Thyroid gland (tissue), 4 donors: ENCODE measurements around the gene NDUFS7. TPM values are rescaled to one million over a fixed set of nuclear protein-coding genes. Genes with fewer than 3 reads are reported as not detected.

Experiments
- DNase-seq, 2 donors: peaks; one replicate each; pipeline ENCODE4 v3.0.0-alpha.2; 2019
- H3K27ac ChIP-seq, 3 donors: fragments of 200-600 bp; sonication (generic); 1 replicate in 2 of 3; 2 replicates in 1 of 3; pipeline ENCODE4 v1.5.1; 2016 to 2019; ENCODE audit warnings: mild to moderate bottlenecking in 1 of 3, moderate library complexity in 1 of 3
- H3K27me3 ChIP-seq: fragments of 200-600 bp; sonication (generic); one replicate; pipeline ENCODE4 v1.5.1; 2019
- H3K36me3 ChIP-seq, 2 donors: fragments of 200-600 bp; sonication (generic); one replicate each; pipeline ENCODE4 v1.5.1; 2016 to 2019
- H3K4me1 ChIP-seq, 2 donors: fragments of 200-600 bp; sonication (generic); one replicate each; pipeline ENCODE4 v1.5.1; 2017 to 2019
- H3K4me3 ChIP-seq, 3 donors: fragments of 200-600 bp; sonication (generic); replicated peaks in 1 of 3; 1 replicate in 2 of 3; 2 replicates in 1 of 3; pipeline ENCODE4 v1.5.1; 2016; ENCODE audit warnings: mild to moderate bottlenecking in 1 of 3
- H3K9me3 ChIP-seq: fragments of 200-600 bp; sonication (generic); one replicate; pipeline ENCODE4 v1.5.1; 2017
- POLR2A ChIP-seq, 2 donors: fragments of 450-650 bp; IDR thresholded peaks; one replicate each; pipeline ENCODE4 v1.6.1; 2017; ENCODE audit warnings: antibody characterized with exemption in 2 of 2, mild to moderate bottlenecking in 2 of 2, moderate library complexity in 1 of 2
- WGBS, 2 donors: methylation state at CpG; one replicate each; pipeline ENCODE4 v1.1.5; 2017; 5-methylcytosine and 5-hydroxymethylcytosine counted together
- intact Hi-C: fragments of 100-400 bp; cut with DNase I; formaldehyde crosslinking; loops from one replicate; pipeline ENCODE4 v1.15.1; 2023
- total RNA-seq, 4 donors: library from RNA; depleted of rRNA; stranded (reverse); fragments of >200 nt; gene quantifications; one replicate each; pipeline ENCODE4 v1.2.3, GENCODE V29; 2016
- TF ChIP-seq, protein P1 (sequence below), 6 experiments: fragments of 200-600 bp in 3 of 6; fragments of 450-650 bp in 3 of 6; sonication (generic) in 3 of 6; IDR thresholded peaks; one replicate each; pipeline ENCODE4 v1.5.1; 2016 to 2019; ENCODE audit warnings: antibody characterized with exemption in 6 of 6, mild to moderate bottlenecking in 2 of 6, inconsistent platforms in 1 of 6, moderate library complexity in 1 of 6

The NDUFS7 gene
- total RNA-seq, 4 donors from 2014 or later = 75.2 to 185 (median 108) TPM

DNA sequence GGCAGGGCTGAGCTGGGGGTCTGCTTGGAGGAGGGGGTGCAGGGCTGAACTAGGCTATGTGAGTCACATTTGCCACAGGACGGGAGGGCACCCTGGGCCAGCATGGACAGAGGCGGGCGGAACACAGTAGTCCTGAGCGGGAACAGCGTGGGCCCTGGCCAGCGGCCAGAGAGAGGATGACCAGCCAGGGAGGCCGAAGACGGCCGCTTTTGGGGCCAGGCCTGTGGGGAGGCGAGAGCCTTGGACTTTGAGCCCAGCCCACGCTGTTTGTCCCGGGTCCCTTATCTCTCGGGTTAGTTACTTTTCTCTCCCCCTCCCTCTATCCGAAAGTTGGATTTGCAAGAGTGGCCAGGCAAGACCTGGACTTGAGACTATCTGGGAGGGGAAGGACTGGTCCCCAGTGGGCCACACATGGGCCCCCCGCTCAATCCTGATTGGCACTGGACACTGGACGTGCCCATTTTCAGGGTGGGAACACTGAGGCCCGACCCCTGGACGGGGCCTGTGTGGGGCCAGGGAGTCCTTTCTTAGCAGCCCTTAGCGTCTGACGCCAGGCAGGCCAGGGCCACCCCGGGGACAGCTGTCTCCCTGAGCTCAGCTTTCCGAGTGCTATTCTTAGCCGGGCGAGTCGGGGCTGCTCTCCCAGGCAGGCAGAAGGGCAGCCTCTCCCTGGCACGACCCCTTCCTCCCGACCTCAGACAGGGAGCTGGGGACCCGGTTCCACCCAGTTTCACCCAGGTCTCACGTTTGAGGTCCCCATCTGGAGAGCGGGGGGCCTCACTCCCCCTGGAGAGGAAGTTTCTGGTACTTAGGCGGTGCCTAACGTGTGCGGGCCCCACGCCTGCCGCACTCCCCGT lies 16.8 kb downstream of the NDUFS7 start:
- TF ChIP-seq, protein P1, sequence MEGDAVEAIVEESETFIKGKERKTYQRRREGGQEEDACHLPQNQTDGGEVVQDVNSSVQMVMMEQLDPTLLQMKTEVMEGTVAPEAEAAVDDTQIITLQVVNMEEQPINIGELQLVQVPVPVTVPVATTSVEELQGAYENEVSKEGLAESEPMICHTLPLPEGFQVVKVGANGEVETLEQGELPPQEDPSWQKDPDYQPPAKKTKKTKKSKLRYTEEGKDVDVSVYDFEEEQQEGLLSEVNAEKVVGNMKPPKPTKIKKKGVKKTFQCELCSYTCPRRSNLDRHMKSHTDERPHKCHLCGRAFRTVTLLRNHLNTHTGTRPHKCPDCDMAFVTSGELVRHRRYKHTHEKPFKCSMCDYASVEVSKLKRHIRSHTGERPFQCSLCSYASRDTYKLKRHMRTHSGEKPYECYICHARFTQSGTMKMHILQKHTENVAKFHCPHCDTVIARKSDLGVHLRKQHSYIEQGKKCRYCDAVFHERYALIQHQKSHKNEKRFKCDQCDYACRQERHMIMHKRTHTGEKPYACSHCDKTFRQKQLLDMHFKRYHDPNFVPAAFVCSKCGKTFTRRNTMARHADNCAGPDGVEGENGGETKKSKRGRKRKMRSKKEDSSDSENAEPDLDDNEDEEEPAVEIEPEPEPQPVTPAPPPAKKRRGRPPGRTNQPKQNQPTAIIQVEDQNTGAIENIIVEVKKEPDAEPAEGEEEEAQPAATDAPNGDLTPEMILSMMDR (IDR thresholded peaks at IDR 0.05) = no peak
- no peak for TF ChIP-seq POLR2A (IDR thresholded peaks at IDR 0.05)
- DNase-seq = peak; percentile 38 to 51
- Histone ChIP-seq H3K27ac (no peak overlapping the region), H3K27me3 (no peaks in the 10 kb centered on the region), H3K9me3 (no peaks in the 10 kb centered on the region), H3K4me1 (peaks cover 10 to 18% of the 10 kb centered on the region in 2 donors), H3K4me3 (peak overlapping the region; percentile 31 to 73 (median 35)), H3K36me3 (no peaks in the 10 kb centered on the region)
- WGBS, 2 donors = 36 to 55% methylated on average over 17 to 23 of the region's 36 CpGs
- intact Hi-C loops = no loop called here

DNA sequence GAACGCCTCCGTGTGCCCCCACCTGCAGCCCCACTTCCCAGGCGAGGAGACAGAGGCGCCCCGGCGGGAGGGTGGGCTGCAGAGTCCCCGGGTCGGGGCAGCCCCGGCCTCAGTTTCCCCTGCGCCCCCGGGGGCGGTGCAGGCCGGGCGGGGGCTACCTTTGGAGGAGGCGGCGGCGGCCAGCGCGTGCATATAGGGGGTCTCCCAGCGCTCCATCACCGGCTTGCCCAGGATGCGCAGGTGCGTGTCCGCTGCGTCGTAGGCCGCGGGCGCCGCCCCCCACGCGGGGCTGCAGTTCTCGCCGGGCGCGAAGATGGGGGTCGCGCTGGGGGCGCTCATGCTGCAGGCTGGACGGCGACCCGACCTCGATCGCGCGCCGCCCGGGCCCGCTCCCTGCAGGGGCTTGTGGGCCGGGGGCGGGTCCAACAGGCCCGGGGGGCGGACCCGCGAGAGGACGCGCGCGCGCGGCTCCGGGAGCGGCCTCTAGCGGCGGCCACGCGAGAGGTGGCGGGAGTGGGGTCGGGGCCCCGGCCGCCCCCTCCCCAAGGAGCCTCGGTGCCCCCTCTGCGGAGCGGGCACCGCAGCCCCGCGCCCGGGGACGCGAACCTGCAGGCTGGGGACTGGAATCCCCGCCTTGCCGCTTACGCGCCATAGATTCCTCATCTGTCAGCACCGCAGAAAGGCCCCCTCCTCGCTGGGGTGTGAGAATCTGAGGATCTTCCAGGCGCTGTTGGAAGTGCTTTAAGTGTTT lies 17.6 kb downstream of the NDUFS7 start, which contains the start of gene GAMT:
TSS of gene GAMT (minus strand) at position 405 of the 751 bp plus-strand sequence. CDS start at position 339, 66 bp downstream.
- Histone ChIP-seq H3K27me3 (no peaks in the 10 kb centered on the region), H3K9me3 (no peaks in the 10 kb centered on the region), H3K27ac (no peak within 1 kb of the TSS), H3K4me3 (peak within 1 kb of the TSS; percentile 31 to 73 (median 35)), H3K36me3 (no peaks in the 10 kb centered on the region), H3K4me1 (peaks cover 10 to 16% of the 10 kb centered on the region in 2 donors)
- peak in 1 of 2 donors; percentile 24 for TF ChIP-seq POLR2A (IDR thresholded peaks at IDR 0.05)
- TF ChIP-seq, protein P1 (IDR thresholded peaks at IDR 0.05) = peak in 3 of 6 experiments; percentile 31 to 66 (median 53)
- intact Hi-C loops = no loop called here
- peak; percentile 52 to 53 for DNase-seq
- 1 to 8% methylated on average over 6 to 21 of the region's 87 CpGs for WGBS, 2 donors

DNA sequence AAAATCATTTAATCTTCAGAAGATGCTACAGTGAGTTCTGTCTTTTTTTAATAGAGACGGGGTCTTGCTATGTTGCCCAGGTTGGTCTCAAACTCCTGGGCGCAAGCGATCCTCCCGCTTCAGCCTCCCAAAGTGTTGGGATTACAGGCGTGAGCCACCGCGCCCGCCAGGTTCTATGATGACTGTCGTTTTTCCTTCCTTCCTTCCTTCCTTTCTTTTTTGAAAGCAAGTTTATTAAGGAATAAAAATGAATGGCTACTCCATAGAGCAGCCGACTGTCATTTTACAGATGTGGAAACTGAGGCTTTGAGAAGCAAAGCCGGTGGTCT lies 18.1 kb downstream of the NDUFS7 start:
- WGBS, 2 donors = 54 to 70% methylated on average over 11 of the region's 11 CpGs
- Histone ChIP-seq H3K27me3 (no peaks in the 10 kb centered on the region), H3K4me3 (peak overlapping the region in 1 of 3 donors; percentile 73), H3K27ac (no peak overlapping the region), H3K4me1 (peaks cover 10 to 17% of the 10 kb centered on the region in 2 donors), H3K9me3 (no peaks in the 10 kb centered on the region), H3K36me3 (no peaks in the 10 kb centered on the region)
- TF ChIP-seq, protein P1 (IDR thresholded peaks at IDR 0.05) = no peak
- no peak for TF ChIP-seq POLR2A (IDR thresholded peaks at IDR 0.05)
- intact Hi-C loops = no loop called here
- DNase-seq = no peak

DNA sequence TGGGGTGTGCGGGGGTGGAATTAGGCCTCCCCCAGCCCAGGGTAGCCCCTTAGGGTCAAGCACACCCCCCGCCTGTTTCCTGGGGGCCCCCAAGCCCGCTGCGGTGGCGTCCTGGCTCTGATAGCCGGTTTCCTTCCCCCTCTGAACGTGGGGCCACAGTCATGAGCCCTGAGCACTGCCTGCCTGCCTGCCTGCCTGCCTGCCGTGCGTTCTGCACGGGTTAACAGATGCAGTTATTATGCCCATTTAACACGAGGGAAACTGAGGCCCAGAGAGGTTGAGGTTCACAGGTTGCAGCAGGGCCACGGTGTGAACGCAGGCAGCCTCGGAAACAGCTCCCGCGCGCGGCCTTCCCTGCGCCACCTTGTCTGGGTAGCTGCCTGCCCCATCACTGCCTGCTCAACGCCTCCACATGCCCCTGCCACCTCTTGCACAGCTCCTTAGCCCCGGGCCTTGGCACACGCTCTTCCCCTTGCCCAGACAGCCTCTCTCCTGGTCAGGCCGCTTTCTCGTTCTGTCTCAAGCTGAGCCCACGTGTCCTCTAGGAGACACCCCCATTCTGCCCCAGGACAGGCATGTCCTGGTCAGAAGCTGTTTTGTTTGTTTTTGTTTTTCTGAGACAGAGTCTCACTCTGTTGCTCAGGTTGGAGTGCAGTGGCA lies 18.8 kb downstream of the NDUFS7 start:
- no peak overlapping the region for H3K27ac ChIP-seq
- intact Hi-C loops = no loop called here
- no peak for DNase-seq
- no peaks in the 10 kb centered on the region for H3K36me3 ChIP-seq
- 65 to 83% methylated on average over 17 to 24 of the region's 25 CpGs for WGBS, 2 donors
- no peaks in the 10 kb centered on the region for H3K9me3 ChIP-seq
- peaks cover 10 to 17% of the 10 kb centered on the region in 2 donors for H3K4me1 ChIP-seq
- H3K27me3 ChIP-seq = no peaks in the 10 kb centered on the region
- no peak overlapping the region for H3K4me3 ChIP-seq
- TF ChIP-seq, protein P1 (IDR thresholded peaks at IDR 0.05) = no peak
- TF ChIP-seq POLR2A (IDR thresholded peaks at IDR 0.05) = no peak
